A549 (cell line): ENCODE data around the gene TRIM47.

Experiments used
- CBX2 ChIP-seq: fragments of 200-600 bp; sonication (generic); IDR thresholded peaks from 2 replicates; pipeline ENCODE4 v1.6.1; 2016; ENCODE audit warnings: low read depth, mild to moderate bottlenecking, borderline replicate concordance
- CTCF ChIP-seq: fragments of >200 bp; sonication (Bioruptor Twin); formaldehyde crosslinking; IDR thresholded peaks from 3 replicates; pipeline ENCODE4 v1.5.1; 2016
- FOXS1 ChIP-seq: fragments of 250-450 bp; sonication (Bioruptor Pico); IDR thresholded peaks from 2 replicates; pipeline ENCODE4 v1.5.0; 2020; ENCODE audit warnings: mild to moderate bottlenecking, moderate library complexity
- POLR2A ChIP-seq: IDR thresholded peaks from 2 replicates; pipeline ENCODE4 v1.6.1; 2012; ENCODE audit warnings: mild to moderate bottlenecking, low read length
- USF2 ChIP-seq: fragments of 450-650 bp; IDR thresholded peaks from 2 replicates; pipeline ENCODE4 v1.6.1; 2014; ENCODE audit warnings: antibody characterized with exemption

GRCh38 chr17:75895370-75896155 lies 17.2 kb upstream of the TRIM47 start:
- TF ChIP-seq USF2 = no peak
- peak; percentile 36; the same call in 2 of the 3 replicates for TF ChIP-seq CTCF
- TF ChIP-seq POLR2A = no peak
- TF ChIP-seq CBX2 = no peak
- TF ChIP-seq FOXS1 = no peak
